ENCODE results near the gene EXOC3. TPM values are rescaled to one million over a fixed set of nuclear protein-coding genes. Genes with fewer than 3 reads are reported as not detected.

EXOC3 gene
- total RNA-seq, 1 donor from 2014 or later = 46.2 TPM

DNA sequence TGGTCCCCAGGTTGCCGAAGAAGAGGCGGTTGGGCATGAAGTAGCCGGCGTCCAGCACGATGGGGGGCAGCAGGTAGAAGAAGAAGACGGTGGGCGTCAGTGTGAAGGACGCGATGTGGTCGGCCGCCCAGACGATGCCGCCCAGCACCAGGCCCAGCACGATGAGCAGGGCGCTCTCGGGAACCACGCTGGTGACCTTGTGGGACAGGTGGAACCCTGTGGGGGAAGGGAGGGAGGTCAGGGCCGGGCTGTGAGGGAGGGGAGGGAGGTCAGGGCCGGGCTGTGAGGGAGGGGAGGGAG is 48.8 kb downstream of the EXOC3 start:
- no peaks in the 10 kb centered on the region for H3K4me1 ChIP-seq
- no peak overlapping the region for H3K27ac ChIP-seq (replicated peaks)
- intact Hi-C loops (cut with micrococcal nuclease) = no loop called here
- H3K27me3 ChIP-seq (ENCODE audit: low read depth) = peaks cover 78% of the 10 kb centered on the region
- H3K9me3 ChIP-seq (replicated peaks) = no peaks in the 10 kb centered on the region
- DNase-seq = no peak
- H3K36me3 ChIP-seq = no peaks in the 10 kb centered on the region
- H3K4me3 ChIP-seq = no peak overlapping the region
- no peak for TF ChIP-seq CTCF (IDR thresholded peaks at IDR 0.05; ENCODE audit: borderline replicate concordance)

- DNase-seq = no peak
- Histone ChIP-seq H3K27me3 (ENCODE audit: low read depth) (peaks cover 84% of the 10 kb centered on the region), H3K27ac (replicated peaks) (no peak overlapping the region), H3K36me3 (no peaks in the 10 kb centered on the region), H3K4me1 (no peaks in the 10 kb centered on the region), H3K4me3 (no peak overlapping the region), H3K9me3 (replicated peaks) (no peaks in the 10 kb centered on the region)
- no peak for TF ChIP-seq CTCF (IDR thresholded peaks at IDR 0.05; ENCODE audit: borderline replicate concordance)
- intact Hi-C loops (cut with micrococcal nuclease) = no loop called here
Measured at GRCh38 chr5:492314-492893, 49.4 kb downstream of the EXOC3 start.

GRCh38 chr5:493119-493701 is 50.2 kb downstream of the EXOC3 start:
- intact Hi-C loops (cut with micrococcal nuclease) = no loop called here
- no peak for DNase-seq
- H3K36me3 ChIP-seq = no peaks in the 10 kb centered on the region
- H3K9me3 ChIP-seq (replicated peaks) = no peaks in the 10 kb centered on the region
- no peak overlapping the region for H3K4me3 ChIP-seq
- H3K4me1 ChIP-seq = no peaks in the 10 kb centered on the region
- TF ChIP-seq CTCF (IDR thresholded peaks at IDR 0.05; ENCODE audit: borderline replicate concordance) = no peak
- H3K27me3 ChIP-seq (ENCODE audit: low read depth) = peaks cover 86% of the 10 kb centered on the region
- no peak overlapping the region for H3K27ac ChIP-seq (replicated peaks)

GRCh38 chr5:493758-494157 is 50.8 kb downstream of the EXOC3 start:
- no peaks in the 10 kb centered on the region for H3K4me1 ChIP-seq
- H3K27ac ChIP-seq (replicated peaks) = no peak overlapping the region
- no peak for DNase-seq
- H3K36me3 ChIP-seq = no peaks in the 10 kb centered on the region
- no peaks in the 10 kb centered on the region for H3K9me3 ChIP-seq (replicated peaks)
- TF ChIP-seq CTCF (IDR thresholded peaks at IDR 0.05; ENCODE audit: borderline replicate concordance) = no peak
- H3K27me3 ChIP-seq (ENCODE audit: low read depth) = peaks cover 87% of the 10 kb centered on the region
- no peak overlapping the region for H3K4me3 ChIP-seq
- intact Hi-C loops (cut with micrococcal nuclease) = no loop called here

DNA sequence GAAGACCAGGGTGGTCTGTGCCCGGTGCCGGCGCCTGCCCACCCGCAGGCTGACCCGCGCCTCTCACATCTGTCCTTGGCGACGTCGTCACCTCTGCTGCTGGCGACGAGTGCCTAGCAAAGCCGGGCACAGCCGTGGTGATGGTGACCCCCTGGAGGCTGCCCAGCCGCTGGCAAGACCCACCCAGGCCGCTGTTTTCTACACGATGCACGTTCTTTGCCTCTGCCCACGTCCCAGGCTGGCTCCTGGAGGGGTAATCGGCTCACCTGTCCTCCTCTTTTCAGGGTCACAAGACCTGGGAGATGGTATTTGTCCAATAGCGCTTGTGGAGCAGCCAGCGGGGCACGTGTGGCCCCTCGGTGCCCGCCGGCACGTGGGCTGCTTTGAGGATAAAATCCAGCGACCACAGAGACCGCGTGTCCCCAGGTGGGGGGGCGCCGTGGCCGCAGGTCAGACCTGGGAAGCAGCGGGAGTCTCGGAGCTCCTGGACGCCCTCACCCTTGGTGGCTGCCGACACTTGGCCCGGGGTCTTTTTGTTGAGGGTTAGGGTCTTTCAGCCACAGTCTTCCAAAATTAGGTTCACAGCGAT is 51.8 kb downstream of the EXOC3 start:
- intact Hi-C loops (cut with micrococcal nuclease) = no loop called here
- H3K36me3 ChIP-seq = no peaks in the 10 kb centered on the region
- no peak overlapping the region for H3K4me3 ChIP-seq
- H3K27ac ChIP-seq (replicated peaks) = no peak overlapping the region
- no peaks in the 10 kb centered on the region for H3K9me3 ChIP-seq (replicated peaks)
- peaks cover 89% of the 10 kb centered on the region for H3K27me3 ChIP-seq (ENCODE audit: low read depth)
- TF ChIP-seq CTCF (IDR thresholded peaks at IDR 0.05; ENCODE audit: borderline replicate concordance) = no peak
- no peak for DNase-seq
- H3K4me1 ChIP-seq = no peaks in the 10 kb centered on the region
